ENCODE results near the gene NPAS2.

Gene NPAS2

GRCh38 chr2:100889286-100889685 is 69.3 kb downstream of the NPAS2 start:
- peaks cover 0 to 12% (median 0%) of the 10 kb centered on the region in 11 experiments; a peak in 3 of 22 replicates for H3K9me3 ChIP-seq (replicated peaks in 1 of 11)
- no peak overlapping the region for H3K9ac ChIP-seq
- no peak overlapping the region for H3K4me3 ChIP-seq
- H3K27ac ChIP-seq: no peak overlapping the region
- TF ChIP-seq Cebpa-rat (IDR thresholded peaks at IDR 0.05): no peak
- no peaks in the 10 kb centered on the region for H4K20me1 ChIP-seq
- no peaks in the 10 kb centered on the region for H3K27me3 ChIP-seq
- no peaks in the 10 kb centered on the region for H3K36me3 ChIP-seq
- H3K4me1 ChIP-seq: peaks cover 16 to 80% (median 30%) of the 10 kb centered on the region in 10 experiments; a peak in 19 of 20 replicates
- H3K4me2 ChIP-seq: peak overlapping the region in 5 of 11 experiments; percentile 16 to 72 (median 52); a peak in 8 of 22 replicates

GRCh38 chr2:100891906-100892642 is 72.1 kb downstream of the NPAS2 start:
- H3K36me3 ChIP-seq: no peaks in the 10 kb centered on the region
- H3K27me3 ChIP-seq: no peaks in the 10 kb centered on the region
- H3K4me2 ChIP-seq: peak overlapping the region in 8 of 11 experiments; percentile 48 to 85 (median 64); a peak in 15 of 22 replicates
- peak overlapping the region in 10 of 11 experiments; percentile 25 to 79 (median 60); a peak in 17 of 22 replicates for H3K27ac ChIP-seq
- H3K9me3 ChIP-seq (replicated peaks in 1 of 11): peaks cover 0 to 12% (median 7%) of the 10 kb centered on the region in 11 experiments; a peak in 11 of 22 replicates
- no peak overlapping the region for H3K4me3 ChIP-seq
- H3K9ac ChIP-seq: peak overlapping the region in 2 of 11 experiments; percentile 30 to 44; a peak in 1 of 22 replicates
- TF ChIP-seq Cebpa-rat (IDR thresholded peaks at IDR 0.05): peak in 3 of 11 experiments; percentile 9 to 38 (median 13); a peak in 1 of 22 replicates
- H4K20me1 ChIP-seq: no peaks in the 10 kb centered on the region
- H3K4me1 ChIP-seq: peaks cover 22 to 83% (median 34%) of the 10 kb centered on the region in 10 experiments; a peak in 19 of 20 replicates

- Histone ChIP-seq H3K4me2 (peak overlapping the region; percentile 42 to 85 (median 56)), H3K9ac (peak overlapping the region in 1 of 11 experiments; percentile 7; a peak in 1 of 22 replicates), H3K27me3 (no peaks in the 10 kb centered on the region), H3K4me1 (peaks cover 22 to 70% (median 34%) of the 10 kb centered on the region in 10 experiments; a peak in 19 of 20 replicates), H3K36me3 (no peaks in the 10 kb centered on the region), H3K4me3 (no peak overlapping the region), H3K9me3 (replicated peaks in 1 of 11) (peaks cover 0 to 14% (median 10%) of the 10 kb centered on the region in 11 experiments; a peak in 11 of 22 replicates), H3K27ac (peak overlapping the region in 10 of 11 experiments; percentile 22 to 79 (median 60); a peak in 18 of 22 replicates), H4K20me1 (no peaks in the 10 kb centered on the region)
- peak in 2 of 11 experiments; percentile 31 to 90; a peak in 2 of 22 replicates for TF ChIP-seq Cebpa-rat (IDR thresholded peaks at IDR 0.05)
These were observed 73.6 kb downstream of the NPAS2 start for GRCh38 chr2:100893392-100894104.

DNA sequence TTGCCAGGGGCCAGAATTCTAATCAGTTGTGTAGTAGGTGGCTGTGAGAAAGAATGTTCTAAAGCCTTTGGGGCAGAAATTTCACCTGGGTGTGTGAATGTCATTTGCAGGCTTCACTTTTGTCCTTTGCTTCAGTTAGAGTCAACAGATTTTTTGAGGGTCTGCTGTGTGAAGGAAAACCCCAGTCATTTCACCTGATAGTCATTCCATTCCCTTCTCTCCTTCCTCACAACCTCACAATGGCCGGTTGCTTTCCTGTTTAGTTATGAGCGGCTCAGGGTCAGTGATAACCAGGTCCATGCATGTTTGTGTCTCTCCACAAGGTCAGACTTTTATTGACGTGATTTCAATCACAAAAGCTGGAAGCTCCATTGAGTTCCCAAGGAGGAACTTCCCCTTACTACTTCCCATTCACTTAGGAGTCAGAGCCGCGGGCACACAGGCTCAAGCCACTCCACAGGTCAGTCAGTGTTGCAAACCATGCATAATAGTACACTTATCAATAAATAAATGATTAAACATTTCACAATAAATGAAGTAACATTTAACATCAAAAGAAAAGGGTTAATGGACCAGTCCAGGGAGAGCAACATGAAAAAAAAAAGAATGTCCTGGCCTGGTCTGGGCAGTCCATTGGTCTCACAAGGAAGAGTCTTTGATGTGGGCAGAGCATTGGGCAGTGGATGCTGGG is 74.3 kb downstream of the NPAS2 start:
- Histone ChIP-seq H3K9me3 (replicated peaks in 1 of 11) (peaks cover 0 to 14% (median 10%) of the 10 kb centered on the region in 11 experiments; a peak in 11 of 22 replicates), H3K9ac (no peak overlapping the region), H3K36me3 (no peaks in the 10 kb centered on the region), H3K4me1 (peaks cover 22 to 63% (median 32%) of the 10 kb centered on the region in 10 experiments; a peak in 19 of 20 replicates), H3K4me3 (no peak overlapping the region), H3K27ac (peak overlapping the region in 10 of 11 experiments; percentile 22 to 74 (median 56); a peak in 18 of 22 replicates), H4K20me1 (no peaks in the 10 kb centered on the region), H3K27me3 (no peaks in the 10 kb centered on the region), H3K4me2 (peak overlapping the region; percentile 42 to 85 (median 56))
- TF ChIP-seq Cebpa-rat (IDR thresholded peaks at IDR 0.05): no peak

GRCh38 chr2:100894796-100895156 is 74.8 kb downstream of the NPAS2 start:
- peaks cover 22 to 59% (median 30%) of the 10 kb centered on the region in 10 experiments; a peak in 19 of 20 replicates for H3K4me1 ChIP-seq
- peak overlapping the region in 3 of 11 experiments; percentile 58 to 74 (median 60); a peak in 4 of 22 replicates for H3K27ac ChIP-seq
- H3K9me3 ChIP-seq (replicated peaks in 1 of 11): peaks cover 0 to 15% (median 11%) of the 10 kb centered on the region in 11 experiments; a peak in 13 of 22 replicates
- no peak overlapping the region for H3K4me3 ChIP-seq
- H3K9ac ChIP-seq: no peak overlapping the region
- H4K20me1 ChIP-seq: no peaks in the 10 kb centered on the region
- no peak for TF ChIP-seq Cebpa-rat (IDR thresholded peaks at IDR 0.05)
- no peaks in the 10 kb centered on the region for H3K27me3 ChIP-seq
- H3K4me2 ChIP-seq: peak overlapping the region in 5 of 11 experiments; percentile 53 to 85 (median 67); a peak in 8 of 22 replicates
- no peaks in the 10 kb centered on the region for H3K36me3 ChIP-seq

- Histone ChIP-seq H3K27ac (peak overlapping the region in 1 of 11 experiments; percentile 74; a peak in 2 of 22 replicates), H4K20me1 (no peaks in the 10 kb centered on the region), H3K36me3 (no peaks in the 10 kb centered on the region), H3K27me3 (no peaks in the 10 kb centered on the region), H3K9ac (no peak overlapping the region), H3K4me3 (no peak overlapping the region), H3K4me2 (peak overlapping the region in 2 of 11 experiments; percentile 10 to 15; a peak in 2 of 22 replicates), H3K4me1 (peaks cover 22 to 52% (median 30%) of the 10 kb centered on the region in 10 experiments; a peak in 19 of 20 replicates), H3K9me3 (replicated peaks in 1 of 11) (peaks cover 4 to 21% (median 17%) of the 10 kb centered on the region in 11 experiments; a peak in 16 of 22 replicates)
- TF ChIP-seq Cebpa-rat (IDR thresholded peaks at IDR 0.05): no peak
These were observed 75.5 kb downstream of the NPAS2 start for GRCh38 chr2:100895402-100895801.

DNA sequence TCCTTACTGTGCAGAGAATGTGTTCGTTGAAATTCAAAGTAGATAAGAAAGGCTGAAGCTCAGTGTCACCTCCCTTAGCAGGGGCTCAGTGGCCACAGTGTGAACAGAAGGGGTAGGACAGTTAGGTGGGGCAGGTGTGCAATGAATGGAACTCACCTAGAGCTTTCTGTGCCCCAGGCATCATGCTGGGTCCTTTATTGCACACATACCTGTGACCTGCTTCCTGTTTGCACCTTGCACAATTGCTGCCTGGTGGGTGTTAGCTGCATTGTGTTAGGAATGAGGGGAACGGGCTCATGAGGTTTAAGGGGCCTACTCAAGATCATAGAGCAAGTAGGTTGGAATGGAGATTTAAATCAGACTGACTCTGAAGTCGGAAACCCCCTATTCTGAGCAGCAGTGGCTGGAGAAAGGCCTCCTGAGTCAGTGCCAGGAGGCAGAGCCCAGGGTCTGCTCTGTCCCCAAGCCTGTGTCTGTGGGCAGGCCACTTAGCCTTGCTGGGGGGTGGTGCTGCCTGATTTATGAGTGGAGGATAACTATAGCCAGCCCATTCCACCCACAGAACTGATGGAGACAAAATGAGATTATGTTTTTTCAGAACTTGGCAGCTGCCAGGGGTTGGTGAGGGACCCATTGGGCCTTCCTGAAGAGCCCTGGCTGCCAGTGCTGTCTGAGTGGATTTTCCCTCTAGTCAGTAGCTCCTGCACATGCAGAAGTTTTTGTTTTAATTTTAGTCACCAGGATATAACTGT is 76.2 kb downstream of the NPAS2 start:
- Histone ChIP-seq H3K9ac (no peak overlapping the region), H3K4me2 (0 out of 22 replicates have a peak overlapping the region, but pooled peaks of 1 of the 11 experiments have one; percentile 15)
- TF ChIP-seq Cebpa-rat (IDR thresholded peaks at IDR 0.05): no peak

More for the DNA sequence above, 76.2 kb downstream of the NPAS2 start:
- Histone ChIP-seq H4K20me1 (no peaks in the 10 kb centered on the region), H3K9me3 (replicated peaks in 1 of 11) (peaks cover 5 to 25% (median 18%) of the 10 kb centered on the region in 11 experiments; a peak in 16 of 22 replicates), H3K4me3 (no peak overlapping the region), H3K36me3 (no peaks in the 10 kb centered on the region), H3K27me3 (no peaks in the 10 kb centered on the region), H3K27ac (peak overlapping the region in 1 of 11 experiments; percentile 14; a peak in 1 of 22 replicates), H3K4me1 (peaks cover 22 to 46% (median 30%) of the 10 kb centered on the region in 10 experiments; a peak in 19 of 20 replicates)
